ENCODE measurements around the gene PLA2G4F. TPM values are rescaled to one million over a fixed set of nuclear protein-coding genes. Genes with fewer than 3 reads are reported as not detected.

PLA2G4F gene
- total RNA-seq, 1 experiment from 2014 or later = not detected

- H3K27ac Mint-ChIP-seq = no peak overlapping the region; a peak in 1 of 7 replicates
- peaks cover 9 to 79% (median 69%) of the 10 kb centered on the region in 3 experiments; a peak in 6 of 7 replicates for H3K36me3 Mint-ChIP-seq (ENCODE audit: insufficient read depth in 1 of 3, low read depth in 3 of 3)
- TF ChIP-seq CTCF (conservative IDR thresholded peaks at IDR 0.05) = no peak
These were observed 26.5 kb upstream of the PLA2G4F start for GRCh38 chr15:42182961-42183360.

More at GRCh38 chr15:42182961-42183360, 26.5 kb upstream of the PLA2G4F start:
- H2BK15ac ChIP-seq (ENCODE audit: low read depth, low read length) = no peak overlapping the region
- no peak overlapping the region for H3K4me3 Mint-ChIP-seq
- WGBS (ENCODE audit: extremely low coverage, insufficient read length, low lambda C conversion rate) = no CpG with 5 or more reads among the region's 6 CpGs
- no peak overlapping the region for H2AK5ac ChIP-seq (ENCODE audit: insufficient read length, low read length)
- H3K27me3 Mint-ChIP-seq (ENCODE audit: low read depth) = no peaks in the 10 kb centered on the region
- no peak for DNase-seq
- no peak overlapping the region for H3K4me2 ChIP-seq (ENCODE audit: insufficient read depth, insufficient read length, low read length)
- no peak overlapping the region for H3K14ac ChIP-seq (ENCODE audit: insufficient read depth, low read length)
- no peak overlapping the region for H2BK20ac ChIP-seq (ENCODE audit: low read depth, low read length, poor library complexity, severe bottlenecking)
- H2BK5ac ChIP-seq (ENCODE audit: insufficient read length, low read length) = no peak overlapping the region
- no peak overlapping the region for H3K18ac ChIP-seq (ENCODE audit: insufficient read length, low read depth, low read length)
- no peaks in the 10 kb centered on the region for H3K4me1 ChIP-seq (ENCODE audit: insufficient read depth, low read length)
- no peak overlapping the region for H3K56ac ChIP-seq (ENCODE audit: insufficient read length, low read depth, low read length)
- no peak overlapping the region for H4K91ac ChIP-seq (ENCODE audit: insufficient read length, low read depth, low read length)
- no peak overlapping the region for H3K23ac ChIP-seq (ENCODE audit: insufficient read length, low read depth, low read length)
- no peaks in the 10 kb centered on the region for H3K23me2 ChIP-seq (ENCODE audit: insufficient read length, low read depth, low read length, poor library complexity, severe bottlenecking)
- no peaks in the 10 kb centered on the region for H3K27me3 ChIP-seq (ENCODE audit: insufficient read depth, low read length)
- H4K8ac ChIP-seq (replicated peaks; ENCODE audit: insufficient read length, low read depth, low read length) = no peak overlapping the region
- H3K27ac ChIP-seq (ENCODE audit: insufficient read length, low read depth, low read length) = no peak overlapping the region
- no peak overlapping the region for H4K5ac ChIP-seq (ENCODE audit: insufficient read length, low read depth, low read length)
- no peaks in the 10 kb centered on the region for H4K20me1 ChIP-seq (ENCODE audit: control insufficient read depth, insufficient read depth, insufficient read length)
- no peak overlapping the region for H3K9ac ChIP-seq (ENCODE audit: extremely low read depth, insufficient read length, low read length)
- no peak overlapping the region for H3T11ph ChIP-seq (ENCODE audit: low read length)
- H3K79me2 ChIP-seq (ENCODE audit: insufficient read depth, low read length) = no peaks in the 10 kb centered on the region
- H3K9me3 Mint-ChIP-seq = no peaks in the 10 kb centered on the region
- H2AFZ ChIP-seq (ENCODE audit: low read length) = no peak overlapping the region
- no peak overlapping the region for H2BK120ac ChIP-seq (ENCODE audit: low read depth, low read length, poor library complexity, severe bottlenecking)
- H3K9me3 ChIP-seq (ENCODE audit: control insufficient read depth, low read depth, low read length) = no peaks in the 10 kb centered on the region
- no peak overlapping the region for H3K4ac ChIP-seq (ENCODE audit: low read depth, low read length)
- H2BK12ac ChIP-seq (ENCODE audit: insufficient read length, low read depth, low read length) = no peak overlapping the region
- no peaks in the 10 kb centered on the region for H3K79me1 ChIP-seq (ENCODE audit: insufficient read depth, low read depth, low read length, poor library complexity, severe bottlenecking)
- H3K4me1 Mint-ChIP-seq = peaks cover 6 to 11% of the 10 kb centered on the region in 2 experiments; a peak in 3 of 4 replicates
